Testis (tissue), 2 donors: ENCODE results near the gene WFDC12.

Experiments
- CTCF ChIP-seq, 3 experiments: fragments of 450-650 bp in 2 of 3; fragments of 200-600 bp in 1 of 3; sonication (generic) in 1 of 3; IDR thresholded peaks; one replicate each; pipeline ENCODE4 v1.5.1; 2016 to 2019; ENCODE audit warnings: antibody characterized with exemption in 3 of 3, mild to moderate bottlenecking in 2 of 3, moderate library complexity in 1 of 3
- POLR2A ChIP-seq: fragments of 450-650 bp; IDR thresholded peaks from one replicate; pipeline ENCODE4 v1.6.1; 2017; ENCODE audit warnings: antibody characterized with exemption, mild to moderate bottlenecking, moderate library complexity

- TF ChIP-seq POLR2A (no peak), CTCF (IDR thresholded peaks at IDR 0.05) (no peak)
Observed at GRCh38 chr20:45149062-45149461, 24.8 kb upstream of the WFDC12 start.
